AG10803 (cell line): ENCODE data around the gene COL4A6.
A peak's percentile ranks its signal among the peaks of the same experiment; 100 is the strongest.

Experiments
- DNase-seq: peaks from one replicate; pipeline ENCODE4 v3.0.0; 2010; ENCODE audit warnings: low read depth
- H3K4me3 ChIP-seq: 2 replicates; pipeline ENCODE4 v1.5.1; 2011; ENCODE audit warnings: mild to moderate bottlenecking, low read length, control low read depth
- TF ChIP-seq, protein P1 (sequence below): conservative IDR thresholded peaks from 2 replicates; pipeline ENCODE4 v1.5.1; 2011; ENCODE audit warnings: mild to moderate bottlenecking, low read length, control low read depth, inconsistent platforms

Gene COL4A6

DNA sequence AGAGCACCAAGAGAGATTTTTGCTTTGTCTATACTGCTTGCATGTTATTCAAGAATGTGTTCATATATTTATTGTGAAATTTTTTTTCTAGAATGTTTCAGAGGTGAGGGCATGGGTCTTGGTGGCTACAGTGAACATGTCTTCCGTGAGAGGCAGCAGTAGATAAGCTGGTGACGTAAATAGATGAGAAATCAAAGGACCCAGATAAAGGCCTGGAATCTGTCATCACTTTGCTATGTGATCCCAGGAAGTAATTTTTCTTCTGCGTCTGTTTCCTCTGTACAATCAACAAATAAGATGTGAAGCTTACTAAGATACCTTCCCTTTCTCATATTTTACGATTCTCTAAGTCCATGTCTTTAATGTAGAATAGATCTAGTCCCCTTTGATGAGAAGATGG is 129.1 kb downstream of the COL4A6 start:
- no peak overlapping the region for H3K4me3 ChIP-seq
- TF ChIP-seq, protein P1, sequence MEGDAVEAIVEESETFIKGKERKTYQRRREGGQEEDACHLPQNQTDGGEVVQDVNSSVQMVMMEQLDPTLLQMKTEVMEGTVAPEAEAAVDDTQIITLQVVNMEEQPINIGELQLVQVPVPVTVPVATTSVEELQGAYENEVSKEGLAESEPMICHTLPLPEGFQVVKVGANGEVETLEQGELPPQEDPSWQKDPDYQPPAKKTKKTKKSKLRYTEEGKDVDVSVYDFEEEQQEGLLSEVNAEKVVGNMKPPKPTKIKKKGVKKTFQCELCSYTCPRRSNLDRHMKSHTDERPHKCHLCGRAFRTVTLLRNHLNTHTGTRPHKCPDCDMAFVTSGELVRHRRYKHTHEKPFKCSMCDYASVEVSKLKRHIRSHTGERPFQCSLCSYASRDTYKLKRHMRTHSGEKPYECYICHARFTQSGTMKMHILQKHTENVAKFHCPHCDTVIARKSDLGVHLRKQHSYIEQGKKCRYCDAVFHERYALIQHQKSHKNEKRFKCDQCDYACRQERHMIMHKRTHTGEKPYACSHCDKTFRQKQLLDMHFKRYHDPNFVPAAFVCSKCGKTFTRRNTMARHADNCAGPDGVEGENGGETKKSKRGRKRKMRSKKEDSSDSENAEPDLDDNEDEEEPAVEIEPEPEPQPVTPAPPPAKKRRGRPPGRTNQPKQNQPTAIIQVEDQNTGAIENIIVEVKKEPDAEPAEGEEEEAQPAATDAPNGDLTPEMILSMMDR = no peak
- no peak for DNase-seq

DNA sequence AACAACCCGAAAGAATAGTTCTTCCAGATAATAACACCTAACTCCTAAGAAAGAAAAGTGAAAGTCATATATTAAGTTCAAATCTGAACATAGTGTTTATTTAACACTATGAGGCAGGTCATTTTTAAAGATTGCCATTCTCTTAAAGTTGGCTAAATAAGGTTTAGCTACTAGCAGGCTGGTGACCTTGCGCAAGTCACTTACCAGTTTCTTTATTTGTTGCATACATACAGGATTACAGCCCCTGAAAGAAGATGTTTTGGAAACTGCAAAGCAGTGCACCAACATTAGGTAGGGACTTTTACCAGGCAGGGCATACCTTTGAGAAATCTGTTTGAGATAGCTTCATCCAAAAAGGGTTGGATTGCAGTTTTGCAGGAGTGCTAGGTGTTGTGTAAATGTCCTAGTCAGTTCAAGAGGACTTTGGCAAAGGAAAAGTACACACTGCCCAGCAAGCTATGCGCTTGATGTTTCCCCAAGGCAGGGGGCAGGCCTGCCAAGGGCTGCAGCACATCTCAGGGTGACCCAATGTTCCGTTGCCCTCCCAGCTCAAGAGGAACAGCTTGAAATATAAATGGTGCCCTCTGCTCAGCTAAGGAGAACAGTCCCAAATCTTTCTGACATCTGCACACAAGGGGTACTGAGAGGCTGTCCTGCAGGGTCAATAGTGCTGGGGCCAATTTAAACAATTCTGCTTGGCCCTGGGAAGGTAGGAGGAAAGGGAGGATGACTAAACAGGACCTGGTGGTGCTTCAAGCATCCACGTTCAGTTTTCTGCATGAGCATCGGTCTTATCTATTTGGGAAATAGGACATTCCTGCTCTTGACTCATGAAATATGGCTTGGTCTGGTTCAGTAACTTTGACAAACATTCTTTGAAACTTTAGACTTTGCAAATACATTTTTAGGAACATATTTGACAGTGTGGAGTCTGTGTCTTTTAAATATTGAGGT is 130.8 kb downstream of the COL4A6 start:
- TF ChIP-seq, protein P1 = no peak
- H3K4me3 ChIP-seq = no peak overlapping the region
- DNase-seq = no peak

DNA sequence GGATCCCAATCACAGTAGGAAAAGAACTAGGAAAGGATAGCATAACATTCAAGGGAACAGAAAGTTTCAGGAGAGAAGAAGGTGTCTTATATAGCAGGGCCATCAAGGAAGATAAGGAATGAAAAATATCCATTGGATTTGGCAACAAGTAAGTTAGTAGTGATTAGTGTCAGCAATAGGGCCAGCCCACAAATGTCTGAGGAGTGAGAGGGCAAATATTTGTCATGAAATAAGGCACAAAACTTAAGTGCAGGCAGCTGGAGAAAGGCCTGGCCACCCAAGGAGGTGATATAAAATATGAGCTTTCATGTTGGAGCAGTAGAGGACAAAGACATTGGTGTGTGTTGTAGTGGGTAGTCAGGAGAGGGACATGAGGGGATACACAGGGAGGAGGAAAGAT is 132.1 kb downstream of the COL4A6 start:
- TF ChIP-seq, protein P1 = no peak
- no peak overlapping the region for H3K4me3 ChIP-seq
- DNase-seq = no peak

DNA sequence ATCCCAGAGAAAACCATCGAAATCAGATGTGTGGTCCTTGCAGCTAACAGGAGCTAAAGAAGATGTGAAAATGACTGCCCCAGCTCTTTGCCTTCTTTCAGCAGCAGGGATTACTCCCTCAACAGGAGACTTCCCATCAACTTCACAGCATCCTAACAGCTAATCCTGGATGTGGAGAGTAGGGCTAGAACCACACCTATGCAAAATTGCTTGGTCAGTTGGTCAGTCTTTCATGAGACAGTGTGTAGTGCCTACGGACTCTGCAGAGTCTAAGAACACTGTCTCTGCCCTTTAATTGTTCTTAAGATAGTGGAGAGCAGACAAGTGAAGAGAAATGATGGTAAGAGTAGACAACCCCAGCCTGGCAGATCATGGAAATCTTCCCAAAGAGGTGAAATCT is 133.5 kb downstream of the COL4A6 start:
- no peak overlapping the region for H3K4me3 ChIP-seq
- TF ChIP-seq, protein P1 = no peak
- DNase-seq = no peak

DNA sequence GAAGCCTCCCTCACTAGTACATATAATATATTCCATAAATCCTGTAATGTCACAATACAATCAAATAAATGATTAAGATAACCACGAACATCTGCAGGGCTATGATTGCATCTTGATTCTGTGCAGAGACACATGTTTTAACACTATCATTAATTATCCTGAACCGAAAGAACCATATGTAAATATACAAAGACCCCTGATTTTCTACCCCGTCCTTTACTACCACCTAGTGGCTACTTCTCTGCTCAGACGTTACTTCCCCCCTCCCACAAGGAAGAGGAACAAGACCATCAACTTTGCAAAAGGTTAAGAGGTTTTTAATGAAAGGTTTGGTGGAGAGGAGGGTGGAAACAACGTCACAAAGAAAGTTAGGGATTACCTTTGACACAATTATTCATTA is 134.0 kb downstream of the COL4A6 start:
- TF ChIP-seq, protein P1 = peak; percentile 12; the same call in 1 of the 2 replicates
- no peak overlapping the region for H3K4me3 ChIP-seq
- DNase-seq = no peak

DNA sequence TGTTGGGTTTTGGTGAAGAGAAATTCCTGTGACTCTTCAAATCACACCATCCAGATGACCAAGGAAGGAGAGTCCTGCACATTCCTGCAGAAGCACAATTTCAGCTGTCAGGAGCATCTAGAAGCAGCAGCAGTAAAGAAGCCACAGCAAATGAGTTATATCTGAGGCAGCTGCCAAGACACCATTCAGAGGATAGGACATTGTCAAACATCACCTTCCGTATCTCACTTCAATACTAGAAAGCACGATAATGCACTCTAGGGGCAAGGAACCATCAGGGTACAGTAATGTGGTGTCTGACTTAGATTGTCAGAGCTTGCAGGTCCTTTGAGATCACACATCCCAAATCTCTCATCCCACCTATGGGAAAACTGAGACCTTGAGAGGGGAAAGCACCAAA is 134.5 kb downstream of the COL4A6 start:
- no peak for DNase-seq
- no peak overlapping the region for H3K4me3 ChIP-seq
- TF ChIP-seq, protein P1 = no peak

DNA sequence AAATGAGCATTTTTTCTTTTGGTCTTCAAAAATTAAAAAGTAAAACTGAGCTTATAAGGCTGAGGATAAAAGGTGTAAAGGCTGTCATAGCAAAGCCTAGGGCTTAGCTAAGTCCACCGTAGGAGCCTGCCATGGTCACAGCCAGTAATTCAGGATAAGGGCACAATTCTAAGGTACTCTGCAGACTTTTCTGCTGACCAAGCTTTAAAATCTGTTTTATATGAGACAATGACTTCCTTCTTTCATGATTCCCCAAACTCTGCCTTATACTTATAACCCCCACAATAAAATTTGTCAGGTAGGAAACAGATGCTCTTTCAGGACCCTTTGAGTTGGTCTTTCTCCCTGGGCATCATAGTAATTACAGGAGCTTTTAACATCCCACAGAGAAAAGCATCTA is 138.5 kb downstream of the COL4A6 start:
- H3K4me3 ChIP-seq = no peak overlapping the region
- TF ChIP-seq, protein P1 = no peak
- no peak for DNase-seq
